Measurements from ENCODE around the gene ALG11. TPM values are rescaled to one million over a fixed set of nuclear protein-coding genes. Genes with fewer than 3 reads are reported as not detected.
A peak's percentile ranks its signal among the peaks of the same experiment; 100 is the strongest.
"Not testable (repeated sequence)": the region's sequence is repeated elsewhere in the genome, so short reads cannot be mapped to it uniquely, and the experiment has no call there.

ALG11 gene
- total RNA-seq, 1 donor from 2014 or later, result 65.7 TPM

GRCh38 chr13:52053460-52053859 lies 41.3 kb downstream of the ALG11 start:
- Mint-ChIP-seq H3K4me1 (peaks cover 35% of the 10 kb centered on the region), H3K4me3 (no peak overlapping the region)
- DNase-seq (ENCODE audit: low spot score in 2 of 2, unreplicated experiment in 2 of 2), result peak in 1 of 2 experiments; percentile 50

GRCh38 chr13:52061064-52061463 lies 48.9 kb downstream of the ALG11 start:
- peak overlapping the region; percentile 60 for H3K27ac Mint-ChIP-seq
- not testable (repeated sequence) for H3K4me1 Mint-ChIP-seq; H3K4me3 Mint-ChIP-seq; H3K27me3 Mint-ChIP-seq (ENCODE audit: low read depth); DNase-seq (ENCODE audit: low spot score in 2 of 2, unreplicated experiment in 2 of 2)
- H3K36me3 Mint-ChIP-seq, result peaks cover 27% of the 10 kb centered on the region
- H3K9me3 Mint-ChIP-seq, result peaks cover 23% of the 10 kb centered on the region

More at GRCh38 chr13:52053460-52053859, 41.3 kb downstream of the ALG11 start:
- Mint-ChIP-seq H3K27me3 (ENCODE audit: low read depth) (no peaks in the 10 kb centered on the region), H3K27ac (peak overlapping the region; percentile 93), H3K36me3 (peaks cover 10% of the 10 kb centered on the region), H3K9me3 (peaks cover 13% of the 10 kb centered on the region)
- no peak for TF ChIP-seq CTCF (IDR thresholded peaks at IDR 0.05; ENCODE audit: unreplicated experiment)

GRCh38 chr13:52061587-52061986 lies 49.4 kb downstream of the ALG11 start:
- peaks cover 23% of the 10 kb centered on the region for H3K9me3 Mint-ChIP-seq
- peaks cover 27% of the 10 kb centered on the region for H3K36me3 Mint-ChIP-seq
- peak overlapping the region; percentile 60 for H3K27ac Mint-ChIP-seq
- no peak for DNase-seq (ENCODE audit: low spot score in 2 of 2, unreplicated experiment in 2 of 2)
- H3K4me3 Mint-ChIP-seq, result no peak overlapping the region
- no peak for TF ChIP-seq CTCF (IDR thresholded peaks at IDR 0.05; ENCODE audit: unreplicated experiment)
- peaks cover 5% of the 10 kb centered on the region for H3K4me1 Mint-ChIP-seq
- no peaks in the 10 kb centered on the region for H3K27me3 Mint-ChIP-seq (ENCODE audit: low read depth)

DNA sequence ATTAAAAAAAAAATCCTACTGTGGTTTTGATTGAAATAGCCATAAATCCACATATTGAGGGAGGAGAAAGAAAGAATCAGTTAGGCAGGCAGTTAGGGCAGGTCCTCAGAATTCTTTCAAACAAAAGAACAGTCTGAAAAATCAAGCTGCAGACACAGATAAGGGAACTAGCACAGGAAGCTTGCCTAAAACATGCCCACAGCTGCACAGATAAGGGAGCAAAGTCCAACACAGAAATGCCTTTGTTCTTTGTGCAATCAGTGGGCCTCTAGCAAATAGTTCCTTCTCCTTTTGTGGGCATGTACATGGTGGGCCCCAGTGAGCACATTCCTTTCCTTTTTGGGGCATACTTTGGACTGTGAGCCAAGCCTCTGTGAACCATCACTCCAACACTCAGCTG lies 55.0 kb downstream of the ALG11 start:
- Mint-ChIP-seq H3K36me3 (peaks cover 58% of the 10 kb centered on the region), H3K27me3 (ENCODE audit: low read depth) (no peaks in the 10 kb centered on the region)
- no peak for TF ChIP-seq CTCF (IDR thresholded peaks at IDR 0.05; ENCODE audit: unreplicated experiment)

DNA sequence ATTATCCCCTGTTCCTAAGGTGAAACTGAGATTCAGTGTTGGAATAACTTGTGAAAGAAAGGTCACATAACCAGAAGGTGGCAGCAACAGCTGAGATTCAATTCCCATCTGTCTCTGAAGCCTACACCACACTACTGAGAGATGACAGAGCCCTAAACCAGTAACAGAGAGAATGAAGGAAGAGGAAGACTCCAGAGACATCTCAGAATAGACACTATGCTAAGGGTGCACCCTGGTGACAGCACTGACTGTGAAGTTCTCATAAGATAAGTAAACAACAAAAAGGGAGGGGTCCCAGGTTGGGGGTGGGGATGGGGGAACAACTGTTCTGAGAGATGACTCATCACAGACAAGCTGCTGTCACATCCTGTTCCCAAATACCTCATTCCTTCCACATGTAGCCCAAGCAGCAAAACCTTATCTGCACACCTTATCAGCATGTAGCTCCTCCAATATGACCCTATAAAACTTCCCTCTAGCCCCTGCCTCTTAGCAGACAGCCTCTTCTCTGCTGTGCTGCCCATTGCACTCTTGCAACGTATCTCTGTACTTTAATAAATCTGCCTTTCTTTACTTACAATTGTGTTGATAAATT lies 58.8 kb downstream of the ALG11 start:
- H3K9me3 Mint-ChIP-seq, result peaks cover 59% of the 10 kb centered on the region
- no peak for TF ChIP-seq CTCF (IDR thresholded peaks at IDR 0.05; ENCODE audit: unreplicated experiment)

More for the DNA sequence above, 55.0 kb downstream of the ALG11 start:
- peaks cover 54% of the 10 kb centered on the region for H3K9me3 Mint-ChIP-seq
- H3K4me1 Mint-ChIP-seq, result no peaks in the 10 kb centered on the region
- no peak overlapping the region for H3K4me3 Mint-ChIP-seq
- no peak for DNase-seq (ENCODE audit: low spot score in 2 of 2, unreplicated experiment in 2 of 2)
- no peak overlapping the region for H3K27ac Mint-ChIP-seq

More for the DNA sequence above, 58.8 kb downstream of the ALG11 start:
- Mint-ChIP-seq H3K4me3 (no peak overlapping the region), H3K27me3 (ENCODE audit: low read depth) (no peaks in the 10 kb centered on the region), H3K36me3 (peaks cover 56% of the 10 kb centered on the region), H3K27ac (no peak overlapping the region), H3K4me1 (no peaks in the 10 kb centered on the region)
- no peak for DNase-seq (ENCODE audit: low spot score in 2 of 2, unreplicated experiment in 2 of 2)

Other genes starting within 250 kb of the ALG11 start
- 14.4 to 17.3 TPM (median 16.0 TPM) in 3 replicates for gene DHRS12, start 208.2 kb upstream of the ALG11 start, total RNA-seq
- gene TMEM272, start 167.2 kb upstream of the ALG11 start, total RNA-seq, result 2.2 to 2.9 TPM (median 2.9 TPM) in 3 replicates
- gene CCDC70, start 150.4 kb upstream of the ALG11 start, total RNA-seq, result not detected in 3 replicates
- 133 to 142 TPM (median 137 TPM) in 3 replicates for gene ATP7B, start 948 bp upstream of the ALG11 start, total RNA-seq
- 24.8 to 27.1 TPM (median 25.3 TPM) in 3 replicates for gene UTP14C, start 12.3 kb downstream of the ALG11 start, total RNA-seq
- 4.3 to 5.1 TPM (median 4.9 TPM) in 3 replicates for gene NEK5, start 116.7 kb downstream of the ALG11 start, total RNA-seq
- 22.9 to 27.2 TPM (median 24.1 TPM) in 3 replicates for gene NEK3, start 147.2 kb downstream of the ALG11 start, total RNA-seq

Measured in mesothelial cell of epicardium (in vitro differentiated cells).